HG02763 (cell line): ENCODE measurements around the gene PRKAG2.
"Not testable (repeated sequence)": the region's sequence is repeated elsewhere in the genome, so short reads cannot be mapped to it uniquely, and the experiment has no call there.

Source experiments
- ATAC-seq: cut with Tn5 transposase; IDR thresholded peaks from one replicate; pipeline ENCODE4 v1.9.1; 2021; ENCODE audit warnings: mild to moderate bottlenecking, moderate library complexity; ENCODE audit not compliant: unreplicated experiment

Gene PRKAG2

DNA sequence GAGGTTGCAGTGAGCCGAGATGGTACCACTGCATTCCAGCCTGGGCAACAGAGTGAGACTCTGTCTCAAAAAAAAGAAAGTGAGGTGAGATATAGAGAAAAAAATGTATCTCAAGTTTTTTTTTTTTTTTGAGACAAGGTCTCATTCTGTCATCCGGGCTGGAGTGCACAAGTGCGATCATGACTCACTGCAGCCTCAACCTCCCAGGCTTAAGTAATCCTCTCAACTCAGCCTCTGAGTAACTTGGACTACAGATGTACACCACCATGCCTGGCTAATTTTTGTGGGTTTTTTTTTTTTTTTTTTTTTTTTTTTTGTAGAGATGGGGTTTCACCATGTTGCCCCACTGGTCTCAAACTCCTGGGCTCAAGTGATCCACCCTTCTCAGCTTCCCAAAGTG is 303.9 kb downstream of the PRKAG2 start:
- ATAC-seq, result not testable (repeated sequence)

DNA sequence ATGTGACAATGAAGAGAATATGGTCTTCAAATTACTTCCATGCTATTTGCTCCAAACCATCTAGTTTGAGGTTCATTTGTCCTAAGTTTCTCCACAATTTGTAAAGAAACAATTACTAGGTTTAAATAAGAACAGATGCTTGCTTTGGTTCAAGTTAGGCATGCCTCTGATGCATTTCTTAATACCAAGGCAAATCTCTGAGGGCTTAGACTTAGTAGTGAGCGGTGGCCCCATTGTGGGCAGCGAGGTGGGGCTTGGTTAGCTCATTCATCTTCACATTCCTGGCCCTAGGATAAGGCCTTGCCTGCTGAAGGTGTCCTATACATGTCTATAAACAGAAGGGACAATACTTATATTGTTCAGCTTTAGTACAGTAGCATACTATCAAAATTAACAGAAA is 304.8 kb downstream of the PRKAG2 start:
- ATAC-seq, result no peak

DNA sequence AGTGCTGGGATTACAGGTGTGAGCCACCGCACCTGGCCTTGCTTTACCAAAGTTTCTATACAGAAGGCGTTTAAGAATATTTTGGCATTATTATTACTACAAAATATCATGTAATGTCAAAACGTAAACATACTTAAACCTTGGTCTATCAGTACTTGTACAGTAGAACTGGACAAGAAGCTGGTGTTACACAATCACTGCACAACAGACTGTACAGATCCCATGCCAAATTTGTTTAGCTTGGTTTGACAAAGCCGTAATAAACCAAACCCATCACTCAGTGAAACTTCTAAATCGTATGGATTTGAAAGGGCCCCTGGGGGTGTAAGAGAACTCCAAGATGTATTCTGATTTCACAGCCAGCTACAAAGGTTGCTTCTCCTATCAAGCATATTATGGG is 305.4 kb downstream of the PRKAG2 start:
- ATAC-seq, result no peak

DNA sequence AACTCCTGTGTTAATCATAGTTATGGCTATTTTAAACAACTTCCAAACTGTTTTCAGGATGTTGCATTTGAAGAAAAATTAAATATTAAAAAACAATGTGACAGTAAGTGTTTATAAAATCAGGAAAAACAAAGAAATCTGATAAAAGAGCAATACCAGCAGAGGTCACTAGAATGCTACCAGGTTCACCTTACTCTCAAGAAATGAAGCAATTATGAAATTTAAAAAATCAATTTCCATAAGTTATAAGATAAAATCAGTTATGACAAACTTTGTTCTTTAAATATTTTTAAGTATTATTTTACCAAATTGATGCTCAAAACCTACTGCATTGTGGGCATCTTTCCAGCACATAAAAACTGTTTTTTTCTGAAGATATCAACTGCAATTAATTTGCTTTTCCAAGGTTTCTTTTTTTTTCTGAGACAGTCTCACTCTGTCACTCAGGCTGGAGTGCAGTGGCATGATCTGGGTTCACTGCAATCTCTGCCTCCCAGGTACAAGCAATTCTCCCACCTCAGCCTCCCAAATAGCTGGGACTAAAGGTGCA is 306.5 kb downstream of the PRKAG2 start:
- ATAC-seq, result no peak

DNA sequence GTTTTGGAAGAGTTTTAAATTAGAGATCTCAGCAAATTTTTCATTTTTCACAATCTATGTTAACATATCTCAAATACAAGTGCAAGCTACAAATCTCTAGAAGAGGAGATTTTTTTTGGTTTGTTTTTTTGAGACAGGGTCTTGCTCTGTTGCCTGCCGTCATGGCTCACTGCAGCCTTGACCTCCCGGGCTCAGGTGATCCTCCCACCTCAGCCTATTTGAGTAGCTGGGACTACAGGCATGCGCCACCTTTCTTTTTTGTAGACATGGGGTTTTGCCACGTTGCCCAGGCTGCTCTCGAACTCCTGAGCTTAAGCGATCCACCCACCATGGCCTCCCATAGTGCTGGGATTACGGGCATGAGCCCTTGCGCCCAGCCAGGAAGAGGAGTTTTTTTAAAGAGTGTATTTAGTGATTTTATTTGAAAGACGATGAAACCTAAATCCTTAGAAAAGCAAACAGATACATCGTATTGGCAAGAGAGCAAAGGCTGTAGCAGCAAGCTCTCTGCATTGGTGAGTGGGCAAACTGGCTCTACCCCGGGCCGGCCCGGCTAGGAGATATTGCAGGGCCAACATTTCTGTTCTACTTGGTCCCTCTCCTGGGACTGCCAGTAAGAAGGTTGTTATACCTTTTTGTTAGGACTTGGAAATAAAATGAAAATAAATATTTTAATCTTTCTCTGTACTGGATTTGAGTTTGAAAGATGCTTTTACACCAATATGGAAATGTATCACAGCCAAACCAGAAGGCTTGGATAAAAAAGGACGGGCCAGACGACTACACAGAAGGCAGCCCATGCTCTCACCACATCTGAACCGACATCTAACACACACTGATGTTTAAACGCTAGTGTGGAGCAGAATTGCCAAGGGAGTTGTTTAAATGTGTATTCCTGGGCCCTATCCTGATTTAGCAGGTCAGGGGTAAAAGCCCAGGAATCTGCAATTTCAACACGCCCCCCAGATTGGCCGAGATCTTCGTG is 307.7 kb downstream of the PRKAG2 start:
- no peak for ATAC-seq

DNA sequence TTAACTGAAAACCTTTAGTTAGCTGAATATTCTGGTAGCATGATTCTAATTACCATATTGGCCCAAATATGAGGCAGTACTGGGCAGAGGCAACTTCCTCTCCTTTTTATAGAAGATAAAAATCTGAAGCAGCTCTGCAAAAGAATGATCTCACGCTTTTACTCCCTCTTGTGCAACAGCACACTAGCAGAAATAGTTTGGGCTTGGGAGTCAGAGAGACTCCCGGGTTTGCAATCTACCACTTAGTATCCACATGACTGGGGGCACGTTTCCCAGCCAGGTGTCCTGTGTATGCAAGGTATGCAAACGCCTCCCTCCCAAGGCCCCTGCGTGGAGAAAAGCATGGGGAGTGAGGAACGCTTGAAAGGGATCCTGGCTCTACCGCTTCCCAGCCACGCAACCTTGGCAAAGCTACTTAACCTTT is 310.0 kb downstream of the PRKAG2 start:
- no peak for ATAC-seq

DNA sequence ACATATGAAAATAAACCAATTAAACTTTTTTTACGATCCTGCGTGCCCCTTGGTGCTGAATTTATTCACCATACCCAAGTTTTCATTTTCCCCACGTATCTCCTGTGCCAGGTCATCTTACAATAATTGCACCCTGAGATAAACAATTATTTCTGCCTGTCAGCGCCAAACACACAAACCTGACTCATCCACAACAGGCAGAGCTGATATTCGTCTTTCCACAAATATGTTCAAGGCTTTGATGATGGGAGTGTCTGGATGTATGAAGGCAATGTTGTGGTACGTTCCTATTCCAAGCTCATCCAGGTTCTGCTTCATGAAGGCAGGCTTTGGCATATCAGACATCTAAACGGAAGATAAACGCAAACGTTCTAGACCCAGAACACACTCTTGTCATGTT is 311.4 kb downstream of the PRKAG2 start:
- no peak for ATAC-seq

DNA sequence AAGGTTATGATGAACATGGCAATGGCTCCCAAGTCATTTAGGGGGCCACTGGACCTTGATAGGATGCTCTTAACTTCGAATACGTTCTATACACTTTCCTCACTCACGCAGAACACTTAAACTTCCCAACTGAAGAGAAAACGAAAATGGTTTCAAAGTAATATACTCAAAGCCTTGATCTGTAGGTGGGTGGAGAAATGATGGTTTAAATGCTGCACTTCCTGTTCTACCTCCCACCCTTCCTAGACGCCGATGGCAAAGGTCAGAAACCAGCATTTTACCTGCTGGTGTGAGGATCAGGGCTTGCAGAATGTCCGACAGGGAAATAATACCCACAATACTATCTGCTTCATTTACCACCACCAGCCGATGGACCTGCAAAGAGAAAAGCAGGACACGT is 316.7 kb downstream of the PRKAG2 start:
- no peak for ATAC-seq

DNA sequence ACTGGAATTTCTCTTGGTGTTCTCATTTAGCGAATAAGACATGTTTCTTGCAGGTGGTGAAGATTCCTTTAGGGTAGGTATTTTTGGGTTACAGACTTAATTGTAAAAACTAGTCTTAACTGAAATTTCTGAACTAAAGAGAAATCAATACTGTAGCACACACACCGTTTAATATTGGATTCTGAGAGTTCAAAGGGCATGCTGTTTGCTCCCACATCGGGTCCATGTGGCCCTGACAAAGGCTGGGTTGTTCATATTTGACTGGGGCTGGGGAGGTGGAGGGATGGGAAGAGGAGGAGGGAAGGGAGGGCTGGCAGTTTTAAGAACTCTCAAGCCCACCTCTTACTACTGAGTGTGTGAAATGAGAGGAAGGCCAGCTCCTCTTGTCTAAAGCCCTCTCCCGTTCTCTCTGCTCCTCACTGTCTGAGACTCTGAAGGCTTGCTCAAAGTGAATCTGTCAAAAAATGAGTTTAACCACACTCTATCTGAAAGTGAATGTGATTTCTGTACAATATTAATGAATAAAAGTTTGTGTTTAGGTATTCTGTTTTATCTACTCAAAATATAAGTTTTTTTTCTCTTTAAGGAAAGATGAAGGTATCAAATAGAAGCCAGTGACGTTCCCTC is 317.2 kb downstream of the PRKAG2 start:
- no peak for ATAC-seq

DNA sequence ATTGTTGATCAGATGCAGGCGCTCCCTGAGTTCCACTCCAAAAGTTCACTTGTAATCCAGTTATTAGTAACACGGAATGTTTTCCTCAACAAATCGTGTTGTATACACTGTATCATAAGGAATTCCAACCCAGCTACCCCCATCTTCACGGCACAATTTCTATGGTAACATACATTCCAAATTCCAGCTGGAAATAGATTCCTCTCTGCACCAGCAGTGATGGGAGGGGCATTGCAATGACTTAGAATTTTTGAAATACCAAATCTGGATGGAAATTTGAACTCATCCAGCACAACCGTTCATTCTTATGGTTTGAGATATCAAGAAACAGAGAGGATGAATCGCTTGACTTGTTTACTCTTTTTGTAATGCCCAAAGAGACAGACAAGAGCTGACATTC is 318.3 kb downstream of the PRKAG2 start:
- no peak for ATAC-seq

DNA sequence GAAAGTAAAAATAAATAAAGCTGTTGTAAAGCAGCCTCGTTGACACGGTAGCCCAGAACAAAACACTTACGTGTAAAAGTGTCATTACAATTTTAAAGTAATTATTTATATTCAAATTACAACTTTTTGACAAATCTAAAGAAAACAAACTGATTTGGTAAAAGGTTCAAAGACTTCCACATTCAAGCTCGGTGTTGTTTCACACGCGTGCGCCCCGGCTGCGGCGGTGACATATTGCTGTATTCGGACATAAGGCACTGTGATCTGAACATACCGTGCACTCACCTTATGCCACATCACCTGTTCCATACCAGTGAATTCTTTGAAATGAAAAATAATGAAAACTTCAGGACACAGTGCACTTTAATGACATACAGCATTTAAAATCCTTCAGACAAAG is 320.3 kb downstream of the PRKAG2 start:
- no peak for ATAC-seq

DNA sequence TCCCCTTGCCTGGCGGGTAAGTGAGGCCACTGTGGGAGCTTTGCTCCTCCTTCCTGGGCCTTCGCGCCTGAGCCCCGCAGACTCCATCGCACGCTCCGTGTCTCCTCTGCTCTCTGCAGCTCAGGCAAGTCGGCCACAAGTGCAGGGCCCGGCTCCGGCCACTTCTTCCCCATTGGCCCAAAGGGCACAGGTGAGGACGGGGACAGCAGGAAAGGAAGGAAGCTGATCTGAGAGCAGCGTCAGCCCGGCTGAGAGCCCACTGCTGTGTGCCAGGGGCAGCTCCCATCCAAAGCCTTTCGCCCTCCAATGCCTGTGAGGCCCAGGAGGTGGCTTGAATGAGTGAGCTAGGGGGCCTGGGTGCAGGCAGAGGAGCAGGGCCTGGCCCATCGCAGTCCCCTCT is 323.6 kb downstream of the PRKAG2 start:
- ATAC-seq, result no peak

DNA sequence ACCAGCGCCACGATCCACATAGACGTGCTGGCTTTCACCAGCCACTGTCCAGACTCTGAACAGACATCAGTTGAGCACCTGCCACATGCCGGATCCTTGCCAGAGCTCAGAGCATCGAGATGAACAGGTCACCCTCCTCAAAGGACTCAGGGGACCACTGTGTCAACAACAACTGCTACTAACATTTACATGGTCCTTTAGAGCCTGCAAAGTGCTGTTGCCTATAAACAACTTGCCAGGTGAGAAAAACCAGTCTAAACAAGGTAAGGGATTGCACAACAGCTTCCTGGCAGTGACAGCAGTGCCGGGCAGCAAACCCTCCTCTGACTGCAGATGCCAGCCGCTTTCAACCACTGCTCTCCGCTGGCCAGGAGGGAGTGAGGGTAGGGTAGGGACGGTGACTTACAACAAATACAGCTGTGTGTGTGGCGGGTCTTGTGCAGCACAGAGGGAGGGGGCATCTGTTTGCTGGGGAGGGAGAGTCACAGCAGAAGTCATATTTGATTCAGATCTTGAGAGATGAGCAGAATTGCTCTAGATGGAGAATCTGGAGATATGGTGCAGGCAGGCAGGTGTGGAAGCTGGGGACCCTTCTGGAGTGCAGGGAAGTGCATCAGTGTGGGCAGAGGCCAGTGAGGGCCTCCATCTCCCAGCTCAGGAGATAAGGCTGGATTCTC is 324.4 kb downstream of the PRKAG2 start:
- ATAC-seq, result no peak

DNA sequence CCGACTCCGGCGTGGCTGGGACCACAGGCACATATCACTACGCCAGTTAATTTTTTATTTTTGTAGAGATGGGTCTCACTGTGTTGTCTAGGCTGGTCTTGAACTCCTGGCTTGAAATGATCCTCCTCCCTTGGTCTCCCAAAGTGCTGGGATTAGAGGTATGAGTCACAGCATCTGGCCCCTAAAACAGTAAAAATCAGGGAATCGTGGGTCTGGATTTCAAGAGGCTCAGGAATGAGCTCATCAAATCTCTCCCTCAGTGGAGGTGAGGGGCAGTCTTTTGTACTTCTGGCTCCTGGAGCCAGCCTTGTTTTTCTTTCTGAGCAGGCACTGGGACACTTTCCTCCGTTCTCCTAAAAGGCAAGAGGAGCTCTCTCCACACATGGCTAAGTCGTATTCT is 325.1 kb downstream of the PRKAG2 start:
- no peak for ATAC-seq

DNA sequence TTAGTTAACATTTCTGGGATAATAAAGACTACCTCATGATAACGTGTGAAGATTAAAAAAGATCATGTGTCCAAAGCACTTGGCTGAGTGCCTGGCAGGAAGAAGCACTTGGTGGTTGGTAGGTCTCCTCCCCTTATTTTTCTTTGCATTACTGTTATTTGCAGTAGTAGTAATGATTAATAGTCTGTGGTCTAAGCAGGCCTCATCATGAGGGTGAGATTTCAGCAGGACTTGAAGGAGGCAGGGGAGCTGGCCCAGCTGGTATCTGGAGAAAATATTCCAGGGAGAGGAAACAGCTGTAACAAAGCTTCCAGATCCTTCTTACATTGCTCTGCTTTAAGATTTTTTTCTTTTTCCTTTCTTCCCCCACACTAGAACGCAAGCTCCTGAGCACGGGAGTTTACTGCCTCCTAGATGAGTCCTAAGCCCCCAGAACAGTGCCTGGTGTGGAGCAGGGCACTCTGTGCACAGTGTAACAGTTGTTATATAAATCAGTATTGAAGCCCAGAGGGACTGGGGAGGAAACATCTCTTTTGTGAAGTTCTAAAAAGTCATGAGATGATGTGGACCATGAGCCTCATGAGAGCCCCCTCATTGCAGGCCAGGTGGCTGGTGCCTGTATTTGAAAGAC is 326.1 kb downstream of the PRKAG2 start:
- ATAC-seq, result no peak

DNA sequence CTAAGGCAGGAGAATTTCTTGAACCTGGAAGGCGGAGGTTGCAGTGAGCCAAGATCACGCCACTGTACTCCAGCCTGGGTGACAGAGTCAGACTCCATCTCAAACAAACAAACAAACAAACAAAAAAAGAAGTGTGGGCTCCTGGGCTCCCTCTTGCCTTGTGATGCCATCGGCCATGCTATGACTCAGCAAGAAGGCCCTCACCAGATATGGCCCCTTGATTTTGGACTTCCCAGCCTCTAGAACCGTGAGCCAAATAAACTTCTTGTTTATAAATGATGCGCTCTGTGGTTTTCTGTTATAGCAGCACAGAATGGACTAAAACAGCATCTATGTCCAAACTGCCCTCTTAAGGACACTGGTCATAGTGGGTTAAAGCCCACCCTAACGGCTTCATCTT is 327.3 kb downstream of the PRKAG2 start:
- ATAC-seq, result no peak

DNA sequence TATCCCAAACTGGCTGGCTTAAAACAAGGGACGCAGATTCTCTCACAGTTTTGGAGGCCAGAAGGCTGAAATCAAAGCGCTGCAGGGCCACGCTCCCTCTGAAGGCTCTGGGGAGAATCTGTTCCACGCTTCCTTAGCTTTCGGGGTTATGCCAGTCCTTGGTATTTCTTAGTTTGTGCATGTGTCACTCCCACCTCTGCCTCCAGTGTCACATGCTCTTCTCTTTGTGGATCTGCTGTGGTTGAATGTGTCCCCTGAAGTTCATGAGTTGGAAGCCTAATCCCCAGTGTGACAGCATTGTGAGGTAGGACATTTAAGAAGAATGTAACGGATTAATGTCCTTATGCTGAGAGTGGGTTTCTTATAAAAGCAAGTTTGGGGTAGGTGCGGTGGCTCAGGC is 327.8 kb downstream of the PRKAG2 start:
- ATAC-seq, result no peak

DNA sequence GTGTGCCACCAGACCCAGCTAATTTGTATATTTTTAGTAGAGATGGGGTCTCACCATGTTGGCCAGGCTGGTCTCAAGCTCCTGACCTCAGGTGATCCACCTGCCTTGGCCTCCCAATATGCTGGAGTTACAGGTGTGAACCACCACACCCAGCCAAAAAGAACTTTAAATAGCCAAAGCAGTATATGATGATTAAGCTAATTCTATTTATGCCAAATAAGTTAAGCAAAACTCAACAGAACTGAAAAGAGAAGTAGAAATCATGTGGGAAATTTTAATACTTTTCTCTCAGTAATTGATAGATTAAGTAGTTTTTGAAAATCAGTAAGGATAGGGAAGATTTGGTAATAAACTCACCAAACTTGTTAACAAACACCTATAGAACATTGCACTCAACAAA is 332.7 kb downstream of the PRKAG2 start:
- ATAC-seq, result no peak

DNA sequence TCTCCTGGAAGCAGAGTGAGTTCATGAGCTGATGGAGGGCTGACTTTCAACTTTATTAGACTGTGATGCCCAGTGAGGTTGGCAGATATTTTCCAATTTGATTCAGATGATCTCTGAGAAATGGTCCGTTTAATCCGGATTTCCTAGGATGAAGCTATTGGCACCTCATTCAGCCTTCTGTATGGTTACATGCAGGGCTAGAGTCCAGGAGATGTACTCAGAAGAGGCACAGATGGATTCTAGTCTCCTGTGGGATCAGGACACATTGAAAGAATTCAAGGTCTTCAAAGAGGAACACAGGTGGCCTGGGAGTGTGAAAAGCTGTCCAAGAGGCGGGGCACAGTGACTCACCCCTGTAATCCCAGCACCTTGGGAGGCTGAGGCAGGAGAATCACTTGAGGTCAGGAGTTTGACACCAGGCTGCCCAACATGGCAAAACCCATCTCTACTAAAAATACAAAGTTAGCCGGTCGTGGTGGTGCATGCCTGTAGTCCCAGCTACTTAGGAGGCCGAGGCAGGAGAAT is 334.2 kb downstream of the PRKAG2 start:
- no peak for ATAC-seq

DNA sequence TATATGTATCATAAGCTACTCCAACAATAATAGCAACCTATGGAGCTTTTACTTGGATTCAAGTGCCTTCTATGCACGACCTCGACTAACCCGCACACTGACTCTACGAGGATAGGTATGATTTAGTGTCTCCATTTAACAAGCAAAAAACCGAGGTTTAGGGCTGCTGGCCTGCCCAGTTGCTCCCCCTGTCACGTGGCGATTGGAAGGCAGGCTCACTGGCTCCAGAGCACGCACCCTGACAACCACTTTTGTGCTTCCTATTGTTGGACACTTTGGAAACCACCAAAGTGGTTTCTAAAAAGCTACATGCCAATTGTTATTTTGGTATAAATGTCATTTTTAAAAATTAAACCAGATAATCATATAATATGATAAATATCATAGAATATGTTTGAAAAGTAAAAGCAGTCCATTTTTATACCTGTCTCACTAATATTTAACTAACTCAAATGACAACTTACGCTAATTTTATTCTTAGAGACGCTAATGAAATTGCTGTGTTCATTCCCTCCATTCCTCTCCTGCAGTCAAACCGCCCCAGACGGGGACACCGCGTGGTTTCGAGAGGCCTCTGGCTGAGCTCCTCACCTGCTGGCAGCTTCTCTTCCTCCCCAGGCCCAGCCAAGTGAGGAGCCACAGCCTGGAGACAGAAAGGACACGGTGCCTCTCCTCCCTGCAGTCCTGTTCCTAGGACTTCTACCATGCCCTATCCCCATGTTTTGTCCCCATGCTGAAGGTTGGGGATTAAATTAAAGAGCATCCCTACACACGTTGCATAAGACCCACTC is 335.0 kb downstream of the PRKAG2 start:
- ATAC-seq, result no peak
